Stimulated activated CD4-positive, alpha-beta T cell treated with anti-CD3 and anti-CD28 coated beads, Interleukin-4, amount 100 ng/mL, for 24 hours (primary cell): Measurements from ENCODE around the gene R3HDM2.
"Not testable (repeated sequence)": the region's sequence is repeated elsewhere in the genome, so short reads cannot be mapped to it uniquely, and the experiment has no call there.

Source experiments
- DNase-seq: peaks from one replicate; pipeline ENCODE4 v3.0.0-alpha.2; 2020

The R3HDM2 gene

GRCh38 chr12:57452181-57452936, 21.5 kb upstream of the R3HDM2 start:
- DNase-seq, result no peak

- no peak for DNase-seq
Measured at GRCh38 chr12:57451233-57451778, 20.5 kb upstream of the R3HDM2 start.

- no peak for DNase-seq
Measured at GRCh38 chr12:57450057-57450456, 19.2 kb upstream of the R3HDM2 start.

GRCh38 chr12:57449375-57449774, 18.5 kb upstream of the R3HDM2 start:
- no peak for DNase-seq

GRCh38 chr12:57448669-57449068, 17.8 kb upstream of the R3HDM2 start:
- DNase-seq, result no peak

GRCh38 chr12:57446292-57446960, 15.6 kb upstream of the R3HDM2 start:
- no peak for DNase-seq

GRCh38 chr12:57444744-57445143, 13.9 kb upstream of the R3HDM2 start:
- DNase-seq, result no peak

GRCh38 chr12:57444337-57444736, 13.5 kb upstream of the R3HDM2 start:
- not testable (repeated sequence) for DNase-seq

GRCh38 chr12:57441846-57442427, 11.1 kb upstream of the R3HDM2 start:
- no peak for DNase-seq

GRCh38 chr12:57441393-57441792, 10.6 kb upstream of the R3HDM2 start:
- not testable (repeated sequence) for DNase-seq

GRCh38 chr12:57439762-57440266, 9.0 kb upstream of the R3HDM2 start:
- DNase-seq, result no peak

GRCh38 chr12:57438400-57438799, 7.6 kb upstream of the R3HDM2 start:
- DNase-seq, result no peak

GRCh38 chr12:57435293-57435692, 4.5 kb upstream of the R3HDM2 start:
- no peak for DNase-seq

- DNase-seq, result no peak
Measured at GRCh38 chr12:57434517-57435223, 3.8 kb upstream of the R3HDM2 start, which contains the start of gene INHBC. Gene INHBC (plus strand): TSS chr12:57434784. CDS start chr12:57434887, 103 bp downstream.

- no peak for DNase-seq
Measured at GRCh38 chr12:57433370-57433769, 2.5 kb upstream of the R3HDM2 start.

- DNase-seq, result no peak
Measured at GRCh38 chr12:57431654-57432188, 878 bp upstream of the R3HDM2 start.

GRCh38 chr12:57430112-57430930, 522 bp downstream of the R3HDM2 start:
- no peak for DNase-seq

GRCh38 chr12:57429473-57430111, 1.3 kb downstream of the R3HDM2 start:
- no peak for DNase-seq

- no peak for DNase-seq
Measured at GRCh38 chr12:57428965-57429364, 1.9 kb downstream of the R3HDM2 start.

GRCh38 chr12:57426948-57427347, 3.9 kb downstream of the R3HDM2 start:
- DNase-seq, result not testable (repeated sequence)

GRCh38 chr12:57420482-57420881, 10.4 kb downstream of the R3HDM2 start:
- DNase-seq, result no peak
